ENCODE measurements around the gene PLCB1. TPM values are rescaled to one million over a fixed set of nuclear protein-coding genes. Genes with fewer than 3 reads are reported as not detected.

PLCB1 gene
- total and polyA plus RNA-seq, 2 experiments from 2014 or later: 14.9 to 20.7 TPM

DNA sequence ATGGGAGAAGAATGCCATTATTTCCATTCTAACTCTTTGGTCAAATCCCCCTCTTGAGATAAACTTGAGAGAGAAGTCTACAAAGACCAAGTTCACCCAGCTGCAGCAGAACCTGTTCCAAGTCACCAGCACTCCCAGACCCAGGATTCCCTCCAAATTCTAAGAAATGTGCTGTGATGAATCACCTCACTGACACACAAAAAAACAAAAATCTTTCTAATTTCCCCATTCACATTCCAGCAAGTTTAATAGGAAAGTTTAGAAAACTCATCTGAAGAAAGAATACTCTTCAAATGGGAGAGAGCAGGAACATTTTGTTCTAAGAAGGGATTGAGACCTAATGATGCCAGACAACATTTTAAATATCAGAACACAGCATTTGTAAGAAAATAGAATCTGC, 723.2 kb downstream of the PLCB1 start:
- Histone ChIP-seq H3K79me2 (replicated peaks; ENCODE audit: insufficient read depth) (no peaks in the 10 kb centered on the region), H3K4me3 (no peak overlapping the region), H3K27ac (ENCODE audit: low read depth) (no peak overlapping the region), H4K20me1 (replicated peaks; ENCODE audit: insufficient read depth) (no peaks in the 10 kb centered on the region), H3K36me3 (ENCODE audit: insufficient read depth) (no peaks in the 10 kb centered on the region), H3K4me1 (ENCODE audit: insufficient read depth) (peaks cover 6% of the 10 kb centered on the region), H3K4me2 (no peak overlapping the region), H2AFZ (no peak overlapping the region), H3K27me3 (ENCODE audit: insufficient read depth) (no peaks in the 10 kb centered on the region), H3F3A (replicated peaks; ENCODE audit: low read depth) (no peaks in the 10 kb centered on the region), H3K9me2 (ENCODE audit: insufficient read depth) (no peaks in the 10 kb centered on the region)
- Mint-ChIP-seq H3K4me1 (no peaks in the 10 kb centered on the region; the same call in 2 of the 3 replicates), H3K27me3 (ENCODE audit: insufficient read depth, low read depth, poor library complexity) (no peaks in the 10 kb centered on the region), H3K4me3 (no peak overlapping the region), H3K9me3 (peaks cover 8% of the 10 kb centered on the region; the same call in 1 of the 3 replicates), H3K27ac (no peak overlapping the region), H3K36me3 (ENCODE audit: low read depth) (peaks cover 6% of the 10 kb centered on the region; the same call in 1 of the 3 replicates)
- DNase-seq (ENCODE audit: low spot score) (no peak), ATAC-seq (no peak)
- no peak for TF ChIP-seq EZH2 (IDR thresholded peaks at IDR 0.05; ENCODE audit: low read depth, unreplicated experiment)
- TF ChIP-seq, protein P1, sequence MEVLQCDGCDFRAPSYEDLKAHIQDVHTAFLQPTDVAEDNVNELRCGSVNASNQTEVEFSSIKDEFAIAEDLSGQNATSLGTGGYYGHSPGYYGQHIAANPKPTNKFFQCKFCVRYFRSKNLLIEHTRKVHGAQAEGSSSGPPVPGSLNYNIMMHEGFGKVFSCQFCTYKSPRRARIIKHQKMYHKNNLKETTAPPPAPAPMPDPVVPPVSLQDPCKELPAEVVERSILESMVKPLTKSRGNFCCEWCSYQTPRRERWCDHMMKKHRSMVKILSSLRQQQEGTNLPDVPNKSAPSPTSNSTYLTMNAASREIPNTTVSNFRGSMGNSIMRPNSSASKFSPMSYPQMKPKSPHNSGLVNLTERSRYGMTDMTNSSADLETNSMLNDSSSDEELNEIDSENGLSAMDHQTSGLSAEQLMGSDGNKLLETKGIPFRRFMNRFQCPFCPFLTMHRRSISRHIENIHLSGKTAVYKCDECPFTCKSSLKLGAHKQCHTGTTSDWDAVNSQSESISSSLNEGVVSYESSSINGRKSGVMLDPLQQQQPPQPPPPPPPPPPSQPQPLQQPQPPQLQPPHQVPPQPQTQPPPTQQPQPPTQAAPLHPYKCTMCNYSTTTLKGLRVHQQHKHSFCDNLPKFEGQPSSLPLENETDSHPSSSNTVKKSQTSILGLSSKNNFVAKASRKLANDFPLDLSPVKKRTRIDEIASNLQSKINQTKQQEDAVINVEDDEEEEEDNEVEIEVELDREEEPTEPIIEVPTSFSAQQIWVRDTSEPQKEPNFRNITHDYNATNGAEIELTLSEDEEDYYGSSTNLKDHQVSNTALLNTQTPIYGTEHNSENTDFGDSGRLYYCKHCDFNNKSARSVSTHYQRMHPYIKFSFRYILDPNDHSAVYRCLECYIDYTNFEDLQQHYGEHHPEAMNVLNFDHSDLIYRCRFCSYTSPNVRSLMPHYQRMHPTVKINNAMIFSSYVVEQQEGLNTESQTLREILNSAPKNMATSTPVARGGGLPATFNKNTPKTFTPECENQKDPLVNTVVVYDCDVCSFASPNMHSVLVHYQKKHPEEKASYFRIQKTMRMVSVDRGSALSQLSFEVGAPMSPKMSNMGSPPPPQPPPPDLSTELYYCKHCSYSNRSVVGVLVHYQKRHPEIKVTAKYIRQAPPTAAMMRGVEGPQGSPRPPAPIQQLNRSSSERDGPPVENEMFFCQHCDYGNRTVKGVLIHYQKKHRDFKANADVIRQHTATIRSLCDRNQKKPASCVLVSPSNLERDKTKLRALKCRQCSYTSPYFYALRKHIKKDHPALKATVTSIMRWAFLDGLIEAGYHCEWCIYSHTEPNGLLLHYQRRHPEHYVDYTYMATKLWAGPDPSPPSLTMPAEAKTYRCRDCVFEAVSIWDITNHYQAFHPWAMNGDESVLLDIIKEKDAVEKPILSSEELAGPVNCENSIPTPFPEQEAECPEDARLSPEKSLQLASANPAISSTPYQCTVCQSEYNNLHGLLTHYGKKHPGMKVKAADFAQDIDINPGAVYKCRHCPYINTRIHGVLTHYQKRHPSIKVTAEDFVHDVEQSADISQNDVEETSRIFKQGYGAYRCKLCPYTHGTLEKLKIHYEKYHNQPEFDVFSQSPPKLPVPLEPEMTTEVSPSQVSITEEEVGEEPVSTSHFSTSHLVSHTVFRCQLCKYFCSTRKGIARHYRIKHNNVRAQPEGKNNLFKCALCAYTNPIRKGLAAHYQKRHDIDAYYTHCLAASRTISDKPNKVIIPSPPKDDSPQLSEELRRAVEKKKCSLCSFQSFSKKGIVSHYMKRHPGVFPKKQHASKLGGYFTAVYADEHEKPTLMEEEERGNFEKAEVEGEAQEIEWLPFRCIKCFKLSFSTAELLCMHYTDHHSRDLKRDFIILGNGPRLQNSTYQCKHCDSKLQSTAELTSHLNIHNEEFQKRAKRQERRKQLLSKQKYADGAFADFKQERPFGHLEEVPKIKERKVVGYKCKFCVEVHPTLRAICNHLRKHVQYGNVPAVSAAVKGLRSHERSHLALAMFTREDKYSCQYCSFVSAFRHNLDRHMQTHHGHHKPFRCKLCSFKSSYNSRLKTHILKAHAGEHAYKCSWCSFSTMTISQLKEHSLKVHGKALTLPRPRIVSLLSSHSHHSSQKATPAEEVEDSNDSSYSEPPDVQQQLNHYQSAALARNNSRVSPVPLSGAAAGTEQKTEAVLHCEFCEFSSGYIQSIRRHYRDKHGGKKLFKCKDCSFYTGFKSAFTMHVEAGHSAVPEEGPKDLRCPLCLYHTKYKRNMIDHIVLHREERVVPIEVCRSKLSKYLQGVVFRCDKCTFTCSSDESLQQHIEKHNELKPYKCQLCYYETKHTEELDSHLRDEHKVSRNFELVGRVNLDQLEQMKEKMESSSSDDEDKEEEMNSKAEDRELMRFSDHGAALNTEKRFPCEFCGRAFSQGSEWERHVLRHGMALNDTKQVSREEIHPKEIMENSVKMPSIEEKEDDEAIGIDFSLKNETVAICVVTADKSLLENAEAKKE (CRISPR knock-in tag; IDR thresholded peaks at IDR 0.05): no peak

DNA sequence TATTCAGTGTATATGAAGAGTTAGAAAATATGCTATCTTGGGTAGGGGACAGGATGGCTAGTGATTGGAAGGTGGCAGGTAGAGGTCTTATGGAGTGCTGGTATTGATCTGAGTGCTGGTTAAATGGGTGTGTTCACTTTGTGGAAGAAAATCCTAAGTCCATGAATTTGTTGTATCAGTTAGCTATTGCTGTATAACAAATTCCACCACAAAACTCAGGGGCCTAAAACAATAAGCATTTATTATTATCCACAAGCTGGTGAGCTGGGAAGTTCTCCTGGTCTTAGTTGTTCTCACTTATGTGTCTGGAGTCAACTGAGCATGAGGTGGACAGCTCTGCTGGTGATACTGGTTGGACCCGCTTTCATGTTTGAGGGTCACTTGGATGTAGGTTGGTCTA, 724.6 kb downstream of the PLCB1 start:
- Histone ChIP-seq H2AFZ (no peak overlapping the region), H4K20me1 (replicated peaks; ENCODE audit: insufficient read depth) (no peaks in the 10 kb centered on the region), H3K27ac (ENCODE audit: low read depth) (no peak overlapping the region), H3K4me3 (no peak overlapping the region), H3K9me2 (ENCODE audit: insufficient read depth) (no peaks in the 10 kb centered on the region), H3K36me3 (ENCODE audit: insufficient read depth) (no peaks in the 10 kb centered on the region), H3K27me3 (ENCODE audit: insufficient read depth) (no peaks in the 10 kb centered on the region), H3K79me2 (replicated peaks; ENCODE audit: insufficient read depth) (no peaks in the 10 kb centered on the region), H3F3A (replicated peaks; ENCODE audit: low read depth) (no peaks in the 10 kb centered on the region), H3K4me2 (no peak overlapping the region), H3K4me1 (ENCODE audit: insufficient read depth) (peaks cover 6% of the 10 kb centered on the region)
- Mint-ChIP-seq H3K9me3 (peaks cover 8% of the 10 kb centered on the region; the same call in 1 of the 3 replicates), H3K36me3 (ENCODE audit: low read depth) (peaks cover 6% of the 10 kb centered on the region; the same call in 1 of the 3 replicates), H3K4me3 (no peak overlapping the region), H3K4me1 (no peaks in the 10 kb centered on the region; the same call in 2 of the 3 replicates), H3K27ac (no peak overlapping the region), H3K27me3 (ENCODE audit: insufficient read depth, low read depth, poor library complexity) (no peaks in the 10 kb centered on the region)
- TF ChIP-seq STAT1 (IDR thresholded peaks at IDR 0.05; ENCODE audit: unreplicated experiment): no peak
- no peak for TF ChIP-seq CREB1 (CRISPR knock-in tag; IDR thresholded peaks at IDR 0.05; ENCODE audit: low read depth)
- TF ChIP-seq ZNF331 (CRISPR knock-in tag; IDR thresholded peaks at IDR 0.05; ENCODE audit: low read depth): no peak
- TF ChIP-seq, protein P2, sequence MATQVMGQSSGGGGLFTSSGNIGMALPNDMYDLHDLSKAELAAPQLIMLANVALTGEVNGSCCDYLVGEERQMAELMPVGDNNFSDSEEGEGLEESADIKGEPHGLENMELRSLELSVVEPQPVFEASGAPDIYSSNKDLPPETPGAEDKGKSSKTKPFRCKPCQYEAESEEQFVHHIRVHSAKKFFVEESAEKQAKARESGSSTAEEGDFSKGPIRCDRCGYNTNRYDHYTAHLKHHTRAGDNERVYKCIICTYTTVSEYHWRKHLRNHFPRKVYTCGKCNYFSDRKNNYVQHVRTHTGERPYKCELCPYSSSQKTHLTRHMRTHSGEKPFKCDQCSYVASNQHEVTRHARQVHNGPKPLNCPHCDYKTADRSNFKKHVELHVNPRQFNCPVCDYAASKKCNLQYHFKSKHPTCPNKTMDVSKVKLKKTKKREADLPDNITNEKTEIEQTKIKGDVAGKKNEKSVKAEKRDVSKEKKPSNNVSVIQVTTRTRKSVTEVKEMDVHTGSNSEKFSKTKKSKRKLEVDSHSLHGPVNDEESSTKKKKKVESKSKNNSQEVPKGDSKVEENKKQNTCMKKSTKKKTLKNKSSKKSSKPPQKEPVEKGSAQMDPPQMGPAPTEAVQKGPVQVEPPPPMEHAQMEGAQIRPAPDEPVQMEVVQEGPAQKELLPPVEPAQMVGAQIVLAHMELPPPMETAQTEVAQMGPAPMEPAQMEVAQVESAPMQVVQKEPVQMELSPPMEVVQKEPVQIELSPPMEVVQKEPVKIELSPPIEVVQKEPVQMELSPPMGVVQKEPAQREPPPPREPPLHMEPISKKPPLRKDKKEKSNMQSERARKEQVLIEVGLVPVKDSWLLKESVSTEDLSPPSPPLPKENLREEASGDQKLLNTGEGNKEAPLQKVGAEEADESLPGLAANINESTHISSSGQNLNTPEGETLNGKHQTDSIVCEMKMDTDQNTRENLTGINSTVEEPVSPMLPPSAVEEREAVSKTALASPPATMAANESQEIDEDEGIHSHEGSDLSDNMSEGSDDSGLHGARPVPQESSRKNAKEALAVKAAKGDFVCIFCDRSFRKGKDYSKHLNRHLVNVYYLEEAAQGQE (IDR thresholded peaks at IDR 0.05; ENCODE audit: unreplicated experiment): no peak
- no peak for ATAC-seq
- DNase-seq (ENCODE audit: low spot score): no peak
